Fibroblast of skin of back (primary cell): ENCODE results near the gene TMEM271. TPM values are rescaled to one million over a fixed set of nuclear protein-coding genes. Genes with fewer than 3 reads are reported as not detected.

Experiments
- DNase-seq: peaks from one replicate; pipeline ENCODE4 v3.0.0-alpha.2; 2013
- polyA plus RNA-seq, 2 experiments: library from polyadenylated mRNA; unstranded; fragments of 120-200 nt; gene quantifications; one replicate each; pipeline ENCODE4 v1.2.1, GENCODE V29; 2013; ENCODE audit not compliant: insufficient read length in 2 of 2

TMEM271 gene, protein sequence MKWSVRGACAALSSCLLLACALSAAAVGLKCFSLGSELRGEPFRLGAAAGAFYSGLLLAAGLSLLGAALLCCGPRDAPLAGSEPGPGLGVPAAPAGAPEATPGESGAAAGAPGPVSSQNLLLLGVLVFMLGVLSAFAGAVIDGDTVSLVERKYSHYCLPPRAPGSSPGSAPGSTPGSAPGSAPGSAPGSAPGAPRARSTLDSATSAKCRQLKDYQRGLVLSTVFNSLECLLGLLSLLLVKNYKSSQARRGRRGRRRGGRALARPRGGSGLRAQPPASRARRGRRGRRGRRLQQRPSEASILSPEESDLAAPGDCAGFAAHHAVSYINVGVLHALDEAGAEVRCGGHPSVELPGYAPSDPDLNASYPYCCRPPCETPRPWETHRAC
- polyA plus RNA-seq (2013, experiment 1 of 2; ENCODE audit: insufficient read length), result not detected
- not detected for polyA plus RNA-seq (2013, experiment 2 of 2; ENCODE audit: insufficient read length)

DNA sequence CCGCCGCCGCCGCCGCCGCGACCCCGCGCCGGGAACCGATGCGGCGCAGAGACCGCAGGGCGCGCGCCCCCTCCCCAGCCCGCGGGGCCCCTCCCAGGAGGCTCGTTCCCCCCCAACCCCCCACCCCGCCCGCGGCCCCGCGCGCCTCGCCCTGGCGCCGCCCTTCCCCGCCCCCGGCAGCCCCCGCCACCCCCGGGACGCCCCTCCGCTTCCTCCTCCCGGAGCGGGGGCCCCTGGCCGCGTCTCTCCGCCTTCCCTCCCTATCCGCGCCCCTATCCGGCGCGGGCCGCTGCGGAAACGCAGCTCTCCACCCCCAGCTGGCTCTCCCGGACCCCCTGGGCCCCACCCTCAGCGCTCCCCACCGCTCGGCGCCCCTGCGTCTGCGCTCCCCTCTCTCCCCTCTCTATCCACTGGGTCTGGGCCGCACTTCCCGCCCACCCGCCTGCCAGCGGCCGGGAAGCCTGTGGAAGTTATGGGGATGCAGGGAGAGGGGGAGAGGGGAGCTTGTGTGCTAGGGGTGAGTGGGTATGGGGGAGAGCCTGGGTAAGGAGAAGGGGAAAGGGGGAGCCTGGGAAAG is at the start of gene TMEM271:
TMEM271 (minus strand) TSS at position 51 of the 577 bp plus-strand sequence. CDS start 233 bp downstream, outside the sequence.
- DNase-seq, result no peak

DNA sequence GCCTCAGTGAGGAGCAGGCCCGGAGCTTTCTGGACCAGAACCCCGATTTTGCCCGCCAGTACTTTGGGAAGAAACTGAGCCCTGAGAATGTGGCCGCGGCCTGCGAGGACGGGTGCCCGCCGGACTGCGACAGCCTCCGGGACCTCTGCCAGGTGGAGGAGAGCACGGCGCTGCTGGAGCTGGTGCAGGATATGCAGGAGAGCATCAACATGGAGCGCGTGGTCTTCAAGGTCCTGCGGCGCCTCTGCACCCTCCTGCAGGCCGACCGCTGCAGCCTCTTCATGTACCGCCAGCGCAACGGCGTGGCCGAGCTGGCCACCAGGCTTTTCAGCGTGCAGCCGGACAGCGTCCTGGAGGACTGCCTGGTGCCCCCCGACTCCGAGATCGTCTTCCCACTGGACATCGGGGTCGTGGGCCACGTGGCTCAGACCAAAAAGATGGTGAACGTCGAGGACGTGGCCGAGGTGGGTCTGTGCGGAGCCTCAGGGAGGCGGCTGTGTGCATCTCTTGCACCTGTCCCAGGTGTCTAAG is 49.6 kb upstream of the TMEM271 start:
- no peak for DNase-seq

DNA sequence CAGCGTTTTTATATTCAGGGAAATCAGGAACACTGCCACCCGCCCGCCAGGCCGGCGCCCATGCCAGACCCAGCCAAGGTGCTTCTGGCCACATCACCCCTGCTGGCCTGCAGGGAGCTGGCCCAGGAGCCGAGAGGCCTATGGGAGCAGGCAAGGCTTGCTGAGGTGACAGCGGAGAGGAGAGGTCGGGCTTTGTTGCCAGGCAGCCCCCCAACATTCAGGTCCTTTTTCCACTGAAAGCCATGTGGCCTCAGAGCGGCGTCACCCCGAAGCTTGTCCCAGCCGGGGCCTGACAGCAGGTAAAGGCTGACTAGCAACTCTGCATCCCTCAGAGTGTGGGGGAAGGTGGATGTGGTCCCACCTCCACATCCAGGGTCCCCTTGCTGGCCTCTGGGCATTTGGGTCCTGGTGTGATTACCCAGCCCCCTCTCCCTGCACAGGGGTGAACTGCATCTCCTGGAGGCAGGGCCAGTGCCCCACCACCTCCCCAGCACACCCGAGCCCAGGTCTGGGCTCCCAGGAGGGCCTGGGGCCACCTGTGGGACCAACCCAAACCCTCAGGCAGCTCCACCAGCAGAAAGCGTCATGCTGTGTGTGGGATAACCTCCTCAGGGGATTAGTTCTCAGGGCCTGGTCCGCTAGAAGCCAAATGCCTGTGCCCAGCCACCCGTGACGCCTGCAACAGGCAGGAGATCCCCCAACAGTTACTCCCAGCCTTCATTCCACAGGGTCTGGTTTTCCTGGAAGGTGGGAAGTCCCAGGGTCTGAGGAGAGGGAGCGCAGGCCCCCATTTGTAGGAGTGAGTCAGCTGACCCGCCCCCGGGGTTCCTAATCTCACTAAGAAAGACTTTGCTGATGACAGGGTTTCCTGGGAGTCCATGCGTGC is 48.9 kb upstream of the TMEM271 start, which contains the start of gene PDE6B:
PDE6B (plus strand) TSS at position 869 of the 886 bp plus-strand sequence. CDS start 54 bp downstream, outside the sequence.
- DNase-seq, result no peak

DNA sequence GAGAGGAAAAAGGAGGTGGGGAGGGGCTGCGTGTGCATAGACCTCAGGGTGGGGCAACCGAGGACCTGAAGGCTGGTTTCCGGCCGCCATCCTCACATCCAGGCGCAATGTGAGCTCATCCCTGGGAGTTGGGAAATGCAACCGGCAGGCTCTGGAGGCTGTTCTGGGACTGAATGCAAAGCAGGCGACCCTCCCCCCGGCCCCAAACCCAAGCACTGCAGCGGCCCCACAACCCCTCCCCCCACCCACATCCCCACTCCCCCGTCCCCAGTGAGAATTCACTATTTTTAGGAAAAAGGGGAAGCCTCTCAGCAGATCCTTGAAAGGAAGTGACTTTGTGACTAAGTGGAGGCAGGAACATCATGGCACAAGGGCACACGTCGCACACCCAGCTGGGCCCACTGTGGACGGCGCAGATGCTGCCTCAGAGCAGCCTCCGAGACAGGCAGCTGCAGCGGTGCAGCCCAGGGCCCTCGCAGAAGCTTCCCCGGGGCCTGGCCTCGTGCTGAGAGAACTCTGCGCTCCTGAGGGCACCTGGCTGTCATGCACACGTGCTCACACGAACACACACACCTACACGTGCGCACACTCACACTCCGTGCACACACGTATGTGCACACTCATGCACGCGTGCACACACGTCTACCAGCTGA is 47.9 kb upstream of the TMEM271 start:
- DNase-seq, result no peak

DNA sequence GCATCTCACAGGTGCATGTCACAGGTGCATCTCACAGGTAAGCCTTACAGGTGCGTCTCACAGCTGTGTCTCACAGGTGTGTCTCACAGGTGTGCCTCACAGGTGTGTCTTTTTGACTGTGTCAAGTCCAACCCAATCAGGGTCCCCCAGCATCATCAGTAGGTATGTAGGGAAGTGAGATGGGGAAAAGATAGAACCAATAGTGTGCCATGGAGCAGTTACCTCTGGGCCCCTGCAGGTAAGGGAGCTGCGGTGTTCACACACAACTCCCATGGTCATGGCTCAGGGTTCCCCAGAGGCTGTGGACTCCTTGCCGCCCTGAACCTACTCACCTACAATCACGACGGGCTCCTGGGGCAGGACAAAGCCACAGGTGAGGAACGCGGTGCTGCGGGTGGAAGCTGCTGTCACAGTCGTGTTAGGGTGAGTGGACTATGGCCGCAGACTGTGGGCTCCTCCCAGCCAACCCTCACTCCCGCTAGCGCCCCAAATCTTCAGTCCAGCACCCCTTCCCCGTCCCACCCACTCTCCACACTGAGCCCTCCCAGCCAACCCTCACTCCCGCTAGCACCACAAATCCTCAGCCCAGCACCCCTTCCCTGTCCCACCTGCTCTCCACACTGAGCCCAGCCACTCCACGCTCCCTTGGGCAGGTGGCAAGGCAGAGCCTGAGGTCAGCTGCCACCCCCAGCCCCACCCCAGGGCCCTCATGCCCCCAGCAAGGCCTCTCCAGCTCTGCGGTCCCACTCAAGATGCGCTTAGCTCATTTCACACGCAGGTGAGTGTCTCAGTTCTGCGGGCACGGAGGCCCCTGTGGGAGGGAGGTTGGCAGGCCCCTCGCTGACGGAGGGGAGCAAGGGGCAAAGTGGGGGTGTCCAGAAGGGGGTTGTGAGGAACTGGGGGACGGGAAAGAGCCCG is 47.2 kb upstream of the TMEM271 start:
- no peak for DNase-seq

DNA sequence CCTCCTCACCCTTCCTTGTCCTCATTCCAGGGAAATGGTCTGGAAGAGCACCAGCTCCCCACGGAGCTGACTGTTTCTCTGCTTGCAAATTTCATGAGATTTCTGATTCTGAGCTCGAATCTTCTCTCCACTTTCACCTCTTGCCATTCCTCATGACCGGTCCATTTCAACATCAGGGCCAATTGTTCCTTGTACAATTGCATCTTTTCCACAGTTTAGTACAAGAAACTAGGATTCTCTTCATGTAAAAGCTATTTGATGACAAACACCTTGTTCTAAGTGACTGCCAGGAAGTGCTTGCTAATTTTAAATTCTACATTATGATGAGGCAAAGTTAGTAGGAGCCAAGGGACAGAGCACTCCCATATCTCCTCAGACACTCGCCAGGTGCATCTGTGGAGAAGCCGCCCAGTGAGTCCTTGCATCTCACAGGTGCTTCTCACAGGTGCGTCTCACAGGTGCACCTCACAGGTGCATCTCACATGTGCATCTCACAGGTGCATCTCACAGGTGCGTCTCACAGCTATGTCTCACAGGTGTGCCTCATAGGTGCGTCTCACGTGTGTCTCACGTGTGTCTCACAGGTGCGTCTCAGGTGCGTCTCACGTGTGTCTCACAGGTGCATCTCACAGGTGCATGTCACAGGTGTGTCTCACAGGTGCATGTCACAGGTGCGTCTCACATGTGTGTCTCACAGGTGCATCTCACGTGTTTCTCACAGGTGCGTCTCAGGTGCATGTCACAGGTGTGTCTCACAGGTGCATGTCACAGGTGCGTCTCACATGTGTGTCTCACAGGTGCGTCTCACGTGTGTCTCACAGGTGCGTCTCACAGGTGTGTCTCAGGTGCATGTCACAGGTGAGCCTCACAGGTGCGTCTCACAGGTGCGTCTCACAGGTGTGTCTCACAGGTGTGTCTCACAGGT is 46.2 kb upstream of the TMEM271 start:
- no peak for DNase-seq

DNA sequence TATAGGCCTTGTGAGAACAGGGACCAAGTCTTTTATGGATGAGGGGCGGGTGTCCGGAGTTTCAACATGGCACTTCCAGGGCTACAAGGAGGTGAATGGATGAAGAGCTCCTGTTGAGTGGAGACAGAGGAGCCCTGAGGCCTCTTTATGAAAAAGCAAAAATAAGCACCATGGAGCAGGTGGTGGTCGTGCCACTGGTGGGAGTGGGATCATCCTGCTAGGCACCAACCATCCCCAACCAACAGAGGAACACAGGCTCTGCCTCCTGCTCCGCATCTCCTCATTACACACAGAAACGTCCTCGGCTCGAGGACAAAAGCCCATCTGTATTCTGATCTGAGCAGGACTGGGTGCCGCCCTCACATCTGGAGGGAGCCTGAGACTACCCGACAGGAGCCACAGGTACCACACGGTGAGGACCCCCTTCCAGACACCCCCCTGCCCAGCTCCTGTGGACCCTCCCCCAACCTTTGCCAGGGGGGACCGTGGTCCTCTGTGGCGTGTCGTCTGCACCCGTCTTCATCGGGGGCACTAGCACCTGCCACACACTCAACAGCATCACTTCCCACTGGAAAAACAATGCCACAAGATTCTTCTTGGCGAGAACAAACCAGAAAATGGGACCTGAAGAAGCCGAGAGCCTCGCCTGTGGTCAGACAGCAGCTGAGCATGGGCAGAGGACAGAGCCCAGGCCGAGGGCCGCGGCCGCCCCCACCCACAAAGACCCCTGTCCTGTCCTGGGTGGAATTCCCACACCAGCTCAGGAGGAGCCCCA is 45.4 kb upstream of the TMEM271 start:
- no peak for DNase-seq

DNA sequence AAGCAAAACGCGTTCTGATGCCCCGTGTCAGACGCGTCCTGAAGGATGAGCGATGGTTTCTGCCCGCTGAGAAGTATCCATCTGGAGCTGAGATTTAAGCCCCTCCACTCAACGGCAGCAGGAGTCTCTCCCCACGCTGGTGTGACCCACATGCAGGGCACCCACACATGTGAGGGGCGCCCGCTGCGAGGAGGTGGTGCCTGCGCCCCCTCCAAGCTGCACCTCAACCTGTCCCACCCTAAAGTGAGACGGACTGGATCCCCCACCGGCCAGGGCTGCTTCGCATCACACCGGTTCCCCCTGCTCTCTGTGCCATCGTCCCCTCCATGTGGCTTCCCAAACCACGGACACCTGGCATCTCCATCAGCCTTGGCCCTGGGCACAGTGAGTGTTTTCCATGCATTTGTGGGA is 44.8 kb upstream of the TMEM271 start:
- DNase-seq, result no peak

DNA sequence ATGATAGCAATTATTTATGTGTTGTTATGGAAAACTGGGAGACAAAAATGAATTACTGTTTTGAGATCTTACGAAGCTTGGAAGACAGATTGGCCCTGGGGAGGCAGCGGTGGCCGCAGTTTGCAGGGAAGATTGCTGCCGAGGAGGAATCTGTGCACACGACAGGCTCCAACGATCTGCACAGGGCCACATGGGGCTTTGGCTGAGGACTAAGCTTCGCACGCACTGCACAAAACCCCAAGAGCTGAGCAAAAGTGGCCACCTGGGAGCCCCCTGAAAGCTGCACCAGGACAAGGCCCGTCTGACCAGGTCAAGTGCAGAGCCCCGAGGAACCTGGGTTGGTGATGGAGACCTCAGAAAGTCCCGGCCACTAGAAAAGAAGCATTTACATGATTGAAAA is 44.1 kb upstream of the TMEM271 start:
- no peak for DNase-seq

DNA sequence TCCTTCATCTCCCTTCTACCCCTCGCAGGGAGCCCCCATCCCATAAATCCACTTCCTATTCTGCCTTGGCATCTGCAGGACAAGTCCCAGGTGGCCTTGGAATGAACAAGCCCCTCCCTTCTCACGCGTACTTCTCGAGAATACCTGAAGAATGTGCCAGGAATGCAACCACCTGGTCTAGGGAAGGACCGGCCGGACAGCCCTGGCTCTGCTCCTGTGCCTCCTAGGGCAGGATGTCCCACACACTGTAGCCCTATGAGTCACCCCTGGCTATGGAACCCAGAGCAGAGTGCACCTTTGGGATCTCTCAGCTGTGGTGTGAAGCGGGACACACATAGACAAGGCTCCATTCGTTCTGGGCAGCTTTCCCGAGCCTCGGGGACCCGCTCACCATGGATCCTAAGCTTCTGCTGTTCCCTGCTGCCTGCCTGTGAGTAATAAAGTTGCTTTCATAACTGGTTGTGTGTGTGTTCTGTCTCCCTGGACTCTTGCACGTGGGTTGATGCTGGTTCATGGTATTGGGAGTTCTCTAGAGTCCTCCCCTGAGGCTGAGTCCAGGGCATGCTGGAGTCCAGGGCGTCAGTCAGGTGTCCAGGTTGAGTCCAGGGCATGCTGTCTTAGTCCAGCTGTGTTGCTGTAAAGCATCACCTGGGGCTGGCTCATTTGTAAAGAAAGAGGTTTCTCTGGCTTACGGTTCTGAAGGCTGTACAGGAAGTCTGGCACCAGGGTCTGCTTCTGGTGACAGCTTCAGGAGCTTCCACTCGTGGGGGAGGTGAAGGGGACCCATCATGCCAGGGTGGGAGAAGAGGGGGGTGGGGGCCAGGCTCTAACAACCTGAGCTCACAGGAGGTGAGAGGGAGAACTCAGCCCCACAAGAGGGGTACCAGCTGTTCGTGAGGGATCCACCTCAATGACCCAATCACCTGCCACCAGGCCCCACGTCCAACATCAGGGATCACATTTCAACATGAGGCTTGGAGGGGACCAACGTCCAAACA is 41.8 kb upstream of the TMEM271 start:
- no peak for DNase-seq

DNA sequence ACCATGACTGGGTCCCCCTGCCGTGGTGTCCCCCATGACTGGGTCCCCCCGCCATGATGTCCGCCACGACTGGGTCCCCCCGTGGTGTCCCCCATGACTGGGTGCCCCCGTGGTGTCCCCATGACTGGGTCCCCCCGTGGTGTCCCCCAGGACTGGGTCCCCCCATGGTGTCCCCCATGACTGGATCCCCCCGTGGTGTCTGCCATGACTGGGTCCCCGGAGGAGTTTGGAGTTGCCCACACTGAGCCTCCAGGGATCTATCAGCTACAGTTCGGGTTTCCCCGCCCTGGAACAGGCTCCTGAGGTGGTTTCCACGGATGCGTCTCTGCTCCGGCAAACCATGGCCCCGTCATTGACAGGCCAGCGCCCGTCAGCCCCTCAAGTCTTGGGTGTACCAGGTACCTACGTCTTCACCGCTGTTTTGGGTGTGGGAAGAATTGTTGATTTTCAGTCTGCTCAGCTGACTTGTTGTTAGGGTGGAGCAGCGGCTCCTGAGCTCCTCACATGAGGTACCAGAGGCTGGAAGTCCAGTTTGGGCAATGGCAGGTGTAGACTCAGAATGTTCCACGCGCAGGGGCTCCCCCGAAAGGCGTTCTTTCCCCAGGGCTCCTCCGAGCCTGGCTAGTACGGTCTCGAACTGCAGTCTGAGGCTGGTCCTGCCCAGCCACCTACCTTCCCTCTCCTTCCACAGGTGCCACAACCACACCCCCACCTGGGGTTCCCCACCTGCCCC is 41.0 kb upstream of the TMEM271 start:
- no peak for DNase-seq

DNA sequence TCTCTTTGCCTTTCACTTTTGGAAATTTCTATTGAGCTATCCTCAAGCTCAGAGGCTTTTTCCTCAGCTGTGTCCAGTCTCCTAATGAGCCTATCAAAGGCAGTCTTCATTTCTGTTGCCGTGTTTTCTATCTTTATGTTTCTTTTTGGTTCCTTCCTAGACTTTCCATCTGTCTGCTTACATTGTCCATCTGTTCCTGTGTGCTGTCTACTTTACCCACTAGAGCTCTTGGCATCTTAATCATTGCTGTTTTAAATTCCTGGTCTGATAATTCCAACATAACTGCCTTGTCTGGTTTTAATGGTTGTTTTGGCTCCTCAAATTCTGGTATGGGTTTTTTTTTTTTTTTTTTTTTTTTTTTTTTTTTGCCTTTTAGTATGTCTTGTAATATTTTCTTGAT is 40.0 kb upstream of the TMEM271 start:
- DNase-seq, result no peak

DNA sequence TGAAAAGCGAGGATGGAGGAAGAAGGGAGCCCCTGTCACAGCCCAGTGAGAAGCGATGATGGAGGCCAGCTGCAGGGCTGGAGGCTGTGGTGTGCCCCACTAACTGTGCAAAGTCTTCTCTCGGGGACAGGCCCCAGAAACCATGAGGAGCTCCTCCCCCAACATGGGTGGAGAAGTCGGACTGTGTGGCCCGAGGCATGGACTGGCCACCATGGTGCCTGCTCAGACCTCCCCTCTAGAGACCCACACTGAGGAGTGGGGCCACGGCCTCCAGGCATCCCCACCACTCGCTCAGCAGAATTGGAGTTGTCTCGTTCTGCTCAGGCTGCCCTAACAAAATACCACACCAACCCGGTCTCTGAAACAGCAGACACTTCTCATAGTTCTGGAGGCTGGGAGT is 37.0 kb upstream of the TMEM271 start:
- DNase-seq, result no peak

DNA sequence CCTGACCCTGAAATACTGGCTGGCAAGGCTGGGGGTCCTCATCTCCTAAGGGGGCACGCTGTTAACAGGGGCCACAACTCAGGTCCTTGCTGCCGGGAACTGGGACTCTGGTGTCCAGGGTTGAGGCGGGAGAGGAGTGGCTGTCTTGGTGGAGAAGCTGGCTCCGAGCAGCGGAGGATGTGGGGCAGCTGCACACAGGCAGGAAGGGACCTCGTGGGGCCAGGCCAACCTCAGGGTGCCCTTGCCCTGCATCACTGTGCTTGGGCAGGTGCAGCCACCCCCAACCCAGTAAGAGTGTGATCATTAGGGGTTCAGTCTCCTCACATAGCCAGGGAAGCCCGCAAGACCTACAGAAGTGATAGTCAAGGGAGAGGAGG is 36.6 kb upstream of the TMEM271 start:
- no peak for DNase-seq

DNA sequence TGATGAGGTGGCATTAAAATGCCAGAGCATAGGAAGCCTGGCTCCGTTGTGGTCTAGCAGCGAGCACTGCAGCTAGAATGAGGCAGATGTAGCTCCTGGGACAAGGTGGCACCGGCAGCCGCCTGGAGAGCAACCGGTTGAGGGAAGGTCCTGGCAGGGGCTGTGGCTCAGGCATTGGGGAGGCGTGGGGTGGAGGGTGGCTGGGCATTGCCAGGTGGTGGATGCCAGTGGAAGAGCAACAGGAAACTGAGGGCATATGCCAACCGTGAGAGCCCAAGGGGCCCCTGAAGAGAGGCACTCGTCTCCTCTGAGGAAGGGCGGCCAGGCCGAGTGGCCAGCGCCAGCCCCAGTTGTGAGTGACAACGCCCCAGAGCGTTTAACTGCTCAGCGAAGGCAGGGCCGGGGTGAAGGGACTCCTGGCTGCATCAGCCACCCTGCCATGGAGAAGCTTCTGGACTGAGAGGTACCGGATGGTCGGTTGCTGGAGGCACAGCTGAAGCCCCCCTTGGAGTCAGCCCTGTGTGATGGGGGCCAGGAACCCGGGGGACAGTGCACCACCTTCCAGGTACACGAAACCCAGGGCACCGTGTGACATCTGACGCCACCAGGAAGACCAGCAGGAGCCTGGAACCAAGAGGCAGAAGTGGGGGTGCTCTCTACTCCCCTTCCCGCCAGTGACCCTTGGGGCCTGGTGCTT is 36.1 kb upstream of the TMEM271 start:
- no peak for DNase-seq
